Body of pancreas (tissue), 4 donors: ENCODE measurements around the gene WDR81. TPM values are rescaled to one million over a fixed set of nuclear protein-coding genes. Genes with fewer than 3 reads are reported as not detected.
"Not testable (repeated sequence)": the region's sequence is repeated elsewhere in the genome, so short reads cannot be mapped to it uniquely, and the experiment has no call there.

Source experiments
- ATAC-seq: fragments of 150-250 bp; one replicate; pipeline ENCODE4 v1.9.1; 2016
- DNase-seq, 4 donors: peaks; one replicate each; pipeline ENCODE4 v3.0.0-alpha.2; 2019
- H3K27ac ChIP-seq, 4 donors: fragments of 200-600 bp; sonication (generic); 1 replicate in 3 of 4; 2 replicates in 1 of 4; pipeline versions ENCODE4 v1.5.1 to v1.6.1; 2016 to 2019; ENCODE audit warnings: mild to moderate bottlenecking in 1 of 4, mixed read lengths in 1 of 4, moderate library complexity in 1 of 4
- H3K27me3 ChIP-seq, 2 donors: fragments of 200-600 bp; sonication (generic); one replicate each; pipeline ENCODE4 v1.6.0; 2016; ENCODE audit warnings: mild to moderate bottlenecking in 1 of 2
- H3K36me3 ChIP-seq, 2 donors: fragments of 200-600 bp; sonication (generic); replicated peaks in 1 of 2; 2 replicates each; pipeline ENCODE4 v1.5.1; 2016; ENCODE audit warnings: low read depth in 2 of 2; ENCODE audit not compliant: insufficient read depth in 1 of 2
- H3K4me1 ChIP-seq: fragments of 200-600 bp; sonication (generic); one replicate; pipeline ENCODE4 v1.6.0; 2016
- H3K4me3 ChIP-seq, 2 donors: fragments of 200-600 bp; sonication (generic); 1 replicate in 1 of 2; 2 replicates in 1 of 2; pipeline ENCODE4 v1.5.1; 2016 to 2019
- H3K9me3 ChIP-seq, 3 donors: fragments of 200-600 bp; sonication (generic); 1 replicate in 2 of 3; 2 replicates in 1 of 3; pipeline ENCODE4 v1.5.1; 2016
- POLR2A ChIP-seq, 3 donors: fragments of 450-650 bp; IDR thresholded peaks; one replicate each; pipeline ENCODE4 v1.6.1; 2016; ENCODE audit warnings: antibody characterized with exemption in 3 of 3, mild to moderate bottlenecking in 2 of 3
- WGBS, 2 donors: methylation state at CpG; one replicate each; pipeline ENCODE4 v1.1.5; 2017; 5-methylcytosine and 5-hydroxymethylcytosine counted together
- intact Hi-C: fragments of 100-400 bp; cut with DNase I; formaldehyde crosslinking; loops from one replicate; pipeline ENCODE4 v1.15.1; 2023
- total RNA-seq, 2 donors: library from RNA; depleted of rRNA; stranded (reverse); fragments of >200 nt; gene quantifications; one replicate each; pipeline ENCODE4 v1.1.0, GENCODE V29; 2016
- TF ChIP-seq, protein P1 (sequence below), 7 experiments: fragments of 450-650 bp in 4 of 7; fragments of 200-600 bp in 3 of 7; sonication (generic) in 3 of 7; IDR thresholded peaks; one replicate each; pipeline ENCODE4 v1.5.1; 2016 to 2019; ENCODE audit warnings: antibody characterized with exemption in 7 of 7

WDR81 gene
- total RNA-seq, 2 donors from 2014 or later = 15.6 to 31.6 TPM

DNA sequence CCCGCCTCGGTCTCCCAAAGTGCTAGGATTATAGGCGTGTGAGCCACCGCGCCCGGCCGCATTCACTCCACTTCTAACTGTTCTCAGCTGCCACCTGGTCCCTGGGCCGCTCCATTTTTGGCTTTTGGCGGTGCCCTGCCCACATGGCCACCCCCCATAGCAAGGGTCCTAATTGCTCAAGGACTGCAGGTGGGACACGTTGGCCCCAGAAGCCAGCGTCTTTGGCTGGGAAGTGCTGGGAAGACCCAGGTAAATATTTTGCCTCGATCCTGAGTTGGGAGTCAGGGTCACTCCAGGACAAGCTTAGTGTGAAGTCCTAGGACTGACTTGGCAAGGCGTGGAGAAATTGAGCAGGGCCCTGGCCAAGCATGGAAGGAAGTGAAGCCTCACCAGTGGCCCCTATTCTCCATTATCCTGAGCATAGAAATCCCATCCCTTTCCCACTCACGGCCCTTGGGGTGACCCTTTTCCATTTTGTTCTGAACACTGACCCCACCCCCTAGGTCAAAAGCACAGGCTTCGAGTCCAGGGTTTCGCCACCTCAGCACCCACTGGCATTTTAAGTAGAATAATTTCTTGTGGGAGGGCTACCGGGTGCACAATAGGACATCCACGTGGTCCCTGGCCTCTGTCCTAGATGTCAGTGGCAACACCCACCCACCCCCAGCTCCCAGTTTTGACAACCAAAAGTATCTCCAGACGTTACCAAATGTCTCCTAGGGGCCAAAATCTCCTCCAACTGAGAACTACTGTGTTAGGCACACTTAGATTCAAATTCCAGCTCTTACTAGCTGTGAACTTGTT, 5.9 kb upstream of the WDR81 start:
- WGBS, 2 donors = 69 to 75% methylated on average over 18 to 19 of the region's 19 CpGs
- Histone ChIP-seq H3K27ac (peak overlapping the region; percentile 92 to 98 (median 96)), H3K4me1 (peaks cover 34% of the 10 kb centered on the region), H3K4me3 (no peak overlapping the region), H3K36me3 (no peaks in the 10 kb centered on the region), H3K9me3 (no peaks in the 10 kb centered on the region), H3K27me3 (no peaks in the 10 kb centered on the region)
- DNase-seq = no peak
- intact Hi-C loops = no loop called here
- ATAC-seq = no peak
- TF ChIP-seq, protein P1, sequence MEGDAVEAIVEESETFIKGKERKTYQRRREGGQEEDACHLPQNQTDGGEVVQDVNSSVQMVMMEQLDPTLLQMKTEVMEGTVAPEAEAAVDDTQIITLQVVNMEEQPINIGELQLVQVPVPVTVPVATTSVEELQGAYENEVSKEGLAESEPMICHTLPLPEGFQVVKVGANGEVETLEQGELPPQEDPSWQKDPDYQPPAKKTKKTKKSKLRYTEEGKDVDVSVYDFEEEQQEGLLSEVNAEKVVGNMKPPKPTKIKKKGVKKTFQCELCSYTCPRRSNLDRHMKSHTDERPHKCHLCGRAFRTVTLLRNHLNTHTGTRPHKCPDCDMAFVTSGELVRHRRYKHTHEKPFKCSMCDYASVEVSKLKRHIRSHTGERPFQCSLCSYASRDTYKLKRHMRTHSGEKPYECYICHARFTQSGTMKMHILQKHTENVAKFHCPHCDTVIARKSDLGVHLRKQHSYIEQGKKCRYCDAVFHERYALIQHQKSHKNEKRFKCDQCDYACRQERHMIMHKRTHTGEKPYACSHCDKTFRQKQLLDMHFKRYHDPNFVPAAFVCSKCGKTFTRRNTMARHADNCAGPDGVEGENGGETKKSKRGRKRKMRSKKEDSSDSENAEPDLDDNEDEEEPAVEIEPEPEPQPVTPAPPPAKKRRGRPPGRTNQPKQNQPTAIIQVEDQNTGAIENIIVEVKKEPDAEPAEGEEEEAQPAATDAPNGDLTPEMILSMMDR (IDR thresholded peaks at IDR 0.05) = no peak
- TF ChIP-seq POLR2A (IDR thresholded peaks at IDR 0.05) = no peak

DNA sequence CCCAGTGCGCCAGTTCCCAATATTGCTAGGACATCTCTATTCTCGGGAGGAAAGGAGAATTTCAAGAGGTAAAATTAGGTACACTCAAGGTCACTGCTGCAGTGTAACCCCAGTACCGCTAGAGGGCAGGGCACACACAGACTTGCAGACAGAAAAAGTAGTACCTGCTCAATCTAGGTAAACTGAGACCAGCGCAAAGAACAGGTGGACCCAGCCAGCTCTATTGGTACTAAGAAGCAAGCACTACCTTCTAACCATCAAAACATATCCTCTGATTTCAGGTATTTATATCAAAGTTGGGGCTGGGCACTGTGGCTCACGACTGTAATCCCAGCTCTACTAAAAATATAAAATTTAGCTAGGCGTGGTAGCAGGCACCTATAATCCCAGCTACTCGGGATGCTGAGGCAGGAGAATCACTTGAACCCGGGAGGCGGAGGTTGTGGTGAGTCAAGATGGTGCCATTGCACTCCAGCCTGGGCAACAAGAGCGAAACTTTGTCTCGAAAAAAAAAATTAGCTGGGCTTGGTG, 3.6 kb upstream of the WDR81 start:
- no peaks in the 10 kb centered on the region for H3K27me3 ChIP-seq
- peaks cover 36% of the 10 kb centered on the region for H3K4me1 ChIP-seq
- 23 to 33% methylated on average over 11 of the region's 11 CpGs for WGBS, 2 donors
- H3K36me3 ChIP-seq = no peaks in the 10 kb centered on the region
- DNase-seq (peak; percentile 69 to 75 (median 72)), ATAC-seq (no peak)
- TF ChIP-seq, protein P1 (IDR thresholded peaks at IDR 0.05) = peak; percentile 84 to 96 (median 88)
- no peak for TF ChIP-seq POLR2A (IDR thresholded peaks at IDR 0.05)
- no peak overlapping the region for H3K27ac ChIP-seq
- H3K4me3 ChIP-seq = no peak overlapping the region
- H3K9me3 ChIP-seq = no peaks in the 10 kb centered on the region
- intact Hi-C loops = no loop called here

DNA sequence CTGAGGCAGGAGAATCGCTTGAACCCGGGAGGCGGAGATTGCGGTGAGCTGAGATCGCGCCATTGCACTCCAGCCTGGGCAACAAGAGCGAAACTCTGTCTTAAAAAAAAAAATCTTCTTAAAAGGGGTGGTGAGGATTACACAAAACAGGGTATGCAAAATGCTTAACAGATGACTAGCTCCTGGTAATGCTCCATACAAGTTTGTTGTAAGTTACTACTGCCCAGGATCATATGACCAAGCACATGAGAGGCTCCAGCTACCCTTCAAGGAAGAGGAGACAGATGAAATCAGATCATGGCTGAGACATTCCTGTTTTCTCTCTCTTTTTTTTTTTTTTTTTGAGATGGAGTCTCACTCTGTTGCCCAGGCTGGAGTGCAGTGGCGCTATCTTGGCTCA, 2.5 kb upstream of the WDR81 start:
- ATAC-seq, intact Hi-C loops, H3K27me3 ChIP-seq, H3K36me3 ChIP-seq, H3K9me3 ChIP-seq, H3K4me3 ChIP-seq, DNase-seq, H3K27ac ChIP-seq: not testable (repeated sequence)
- H3K4me1 ChIP-seq = peaks cover 47% of the 10 kb centered on the region
- 92 to 97% methylated on average over 8 of the region's 8 CpGs for WGBS, 2 donors

DNA sequence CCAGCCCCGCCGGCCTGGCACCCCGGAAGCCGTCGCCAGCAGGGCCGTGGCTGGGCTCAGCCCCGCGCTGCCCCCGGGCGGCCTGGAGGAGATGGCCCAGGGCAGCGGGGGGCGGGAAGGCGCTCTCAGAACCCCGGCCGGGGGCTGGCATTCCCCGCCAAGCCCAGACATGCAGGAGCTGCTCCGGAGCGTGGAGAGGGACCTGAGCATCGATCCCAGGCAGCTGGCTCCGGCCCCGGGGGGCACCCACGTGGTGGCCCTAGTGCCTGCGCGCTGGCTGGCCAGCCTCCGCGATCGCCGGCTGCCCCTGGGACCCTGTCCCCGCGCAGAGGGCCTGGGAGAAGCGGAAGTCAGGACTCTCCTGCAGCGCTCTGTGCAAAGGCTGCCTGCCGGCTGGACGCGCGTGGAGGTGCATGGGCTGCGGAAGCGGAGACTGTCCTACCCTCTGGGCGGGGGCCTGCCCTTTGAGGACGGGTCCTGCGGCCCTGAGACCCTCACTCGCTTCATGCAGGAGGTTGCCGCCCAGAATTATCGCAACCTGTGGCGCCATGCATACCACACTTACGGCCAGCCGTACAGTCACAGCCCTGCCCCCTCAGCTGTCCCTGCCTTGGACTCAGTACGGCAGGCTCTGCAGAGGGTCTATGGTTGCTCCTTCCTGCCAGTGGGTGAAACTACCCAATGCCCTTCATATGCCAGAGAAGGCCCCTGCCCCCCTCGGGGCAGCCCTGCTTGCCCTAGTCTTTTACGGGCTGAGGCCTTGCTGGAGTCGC, 551 bp downstream of the WDR81 start:
- H3K4me3 ChIP-seq = peak overlapping the region; percentile 18 to 78
- H3K4me1 ChIP-seq = peaks cover 50% of the 10 kb centered on the region
- H3K27ac ChIP-seq = peak overlapping the region; percentile 26 to 85 (median 54)
- ATAC-seq = peak; percentile 67
- no peaks in the 10 kb centered on the region for H3K27me3 ChIP-seq
- no peaks in the 10 kb centered on the region for H3K9me3 ChIP-seq
- intact Hi-C loops = no loop called here
- WGBS, 2 donors = 13 to 23% methylated on average over 5 to 35 of the region's 51 CpGs
- H3K36me3 ChIP-seq = no peaks in the 10 kb centered on the region
- no peak for TF ChIP-seq POLR2A (IDR thresholded peaks at IDR 0.05)
- TF ChIP-seq, protein P1 (IDR thresholded peaks at IDR 0.05) = peak in 3 of 7 experiments; percentile 6 to 27 (median 13)
- DNase-seq = no peak
